HG03342 (cell line): ENCODE results near the gene PTPRN2.

Source experiments
- ATAC-seq: cut with Tn5 transposase; IDR thresholded peaks from one replicate; pipeline ENCODE4 v1.9.1; 2021; ENCODE audit warnings: mild to moderate bottlenecking, moderate library complexity; ENCODE audit not compliant: unreplicated experiment

PTPRN2 gene

GRCh38 chr7:157978766-157979165 is 608.9 kb downstream of the PTPRN2 start:
- no peak for ATAC-seq

- no peak for ATAC-seq
Measured at GRCh38 chr7:157977717-157978496, 609.7 kb downstream of the PTPRN2 start.

- ATAC-seq = no peak
Measured at GRCh38 chr7:157977306-157977705, 610.3 kb downstream of the PTPRN2 start.

DNA sequence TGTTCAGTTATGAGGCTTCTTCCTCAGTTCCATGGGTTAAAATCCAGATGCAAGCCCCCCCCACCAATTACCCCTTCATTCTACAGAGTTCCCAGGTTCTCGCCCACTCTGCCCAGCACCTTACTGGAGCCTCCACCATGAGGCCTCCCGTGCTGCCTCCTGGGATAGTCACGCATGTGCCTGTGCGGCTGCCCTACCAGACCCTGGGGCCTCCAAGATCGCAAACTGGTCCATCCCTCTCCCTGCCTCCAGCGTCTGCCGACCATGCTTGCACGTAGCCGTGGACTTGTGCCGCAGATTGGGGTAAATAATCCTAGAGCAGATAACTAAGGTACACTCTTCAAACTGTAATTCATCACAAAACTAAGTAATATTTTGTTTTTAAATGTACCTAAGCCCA is 611.2 kb downstream of the PTPRN2 start:
- ATAC-seq = no peak

DNA sequence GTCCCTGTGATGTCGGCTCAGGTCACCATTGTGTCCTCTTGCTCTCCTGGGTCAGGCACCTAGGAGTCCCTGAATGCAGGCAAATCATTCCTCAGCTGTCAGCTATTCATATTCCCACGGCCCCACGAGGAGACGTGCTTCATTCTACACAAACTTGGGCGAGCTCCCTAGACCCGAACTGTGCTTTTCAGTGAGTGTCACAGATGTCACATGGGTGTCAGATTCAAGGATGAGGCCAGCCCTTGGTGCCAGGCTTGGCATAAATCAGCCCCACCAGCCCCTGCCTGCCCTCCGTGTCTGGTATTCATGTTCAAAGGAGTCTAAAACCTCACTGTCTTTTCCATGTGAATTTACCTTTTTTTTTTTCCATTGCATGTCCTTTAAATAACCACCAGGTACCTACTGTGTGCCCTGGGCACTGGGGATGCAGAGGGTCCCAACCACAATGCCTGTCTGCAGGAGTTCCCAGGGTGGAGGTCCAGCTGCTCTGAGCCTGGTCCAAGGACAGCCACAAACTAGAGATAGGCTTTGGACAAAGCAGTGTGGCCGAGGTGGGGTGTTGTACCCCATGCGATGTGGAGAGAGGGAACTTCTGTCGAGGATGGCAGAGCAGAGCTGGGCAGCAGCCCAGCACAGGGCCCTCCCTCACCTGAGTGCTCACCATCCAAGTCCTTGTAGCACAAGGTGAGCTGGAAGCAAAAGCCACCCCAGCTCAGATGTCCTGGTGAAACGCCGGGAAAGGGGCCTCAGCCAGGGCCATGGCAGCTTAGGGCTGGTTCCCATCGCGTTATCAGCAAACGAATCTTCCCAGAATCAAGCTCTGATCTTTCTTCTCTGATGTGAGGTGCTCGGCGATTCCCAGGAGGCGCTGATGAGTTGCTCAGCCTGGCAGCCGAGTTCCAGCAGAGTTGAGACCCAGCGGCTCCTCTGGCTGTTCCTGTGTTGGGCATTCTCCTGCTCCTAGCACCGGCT is 611.9 kb downstream of the PTPRN2 start:
- ATAC-seq = no peak

DNA sequence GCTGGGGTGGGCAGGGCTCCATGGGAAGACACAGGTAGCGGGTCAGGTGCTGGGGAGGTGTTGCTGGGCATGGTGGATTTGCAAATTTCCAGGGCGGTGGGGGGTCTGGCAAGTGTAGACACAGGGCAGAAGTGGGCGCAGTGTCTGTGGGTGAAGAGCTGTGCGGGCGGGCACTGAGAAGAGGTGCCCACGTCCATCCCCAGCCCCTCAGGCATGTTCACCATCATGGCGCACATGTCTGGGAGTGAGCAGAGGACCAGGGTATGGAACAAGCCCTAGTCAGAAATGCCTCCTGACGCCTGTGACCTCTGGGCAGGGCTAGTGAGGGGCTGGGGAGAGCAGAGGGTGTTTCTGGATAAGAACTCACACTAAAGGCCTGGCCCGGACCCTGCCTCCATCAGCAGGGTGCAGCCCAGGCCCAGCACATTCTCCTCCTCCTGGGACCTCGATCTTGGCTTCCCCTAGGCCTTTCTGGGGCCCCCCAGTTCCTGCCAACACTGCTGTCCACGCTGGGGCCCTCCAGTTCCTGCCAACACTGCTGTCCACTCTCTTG is 612.9 kb downstream of the PTPRN2 start:
- ATAC-seq = no peak

DNA sequence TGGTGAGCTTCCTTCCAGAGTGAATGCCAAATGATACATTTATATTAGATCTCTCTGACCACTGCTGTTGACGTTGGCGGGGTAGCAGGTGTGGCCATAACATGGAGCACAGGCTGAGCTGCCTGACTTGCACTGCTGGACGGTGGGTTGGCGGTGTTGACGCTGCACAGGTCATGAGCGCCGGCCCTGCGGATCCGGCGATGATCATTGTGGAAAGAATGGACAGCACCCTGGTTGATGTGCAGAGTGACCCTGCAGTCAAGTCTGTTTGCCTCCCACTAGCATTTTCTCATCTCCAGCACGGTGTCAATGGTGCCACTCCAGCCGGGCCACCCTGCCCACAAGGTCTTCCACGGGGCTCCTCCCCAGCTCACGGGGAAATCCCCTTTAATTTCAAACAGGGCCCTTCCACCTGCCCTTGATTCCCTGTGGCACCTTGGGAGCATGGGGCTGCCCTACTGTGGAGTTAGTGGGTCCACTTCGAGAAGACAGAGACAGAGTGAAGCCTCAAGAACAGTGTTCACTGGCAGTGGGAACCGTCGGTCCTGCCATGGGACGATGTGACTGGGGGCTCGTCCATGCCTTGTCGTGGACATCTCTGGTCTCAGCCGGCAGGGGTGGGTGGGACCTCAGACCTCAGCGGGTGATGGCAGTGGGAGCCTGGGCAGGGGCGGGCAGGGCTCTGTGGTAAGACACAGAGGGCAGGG is 613.5 kb downstream of the PTPRN2 start:
- ATAC-seq = no peak

DNA sequence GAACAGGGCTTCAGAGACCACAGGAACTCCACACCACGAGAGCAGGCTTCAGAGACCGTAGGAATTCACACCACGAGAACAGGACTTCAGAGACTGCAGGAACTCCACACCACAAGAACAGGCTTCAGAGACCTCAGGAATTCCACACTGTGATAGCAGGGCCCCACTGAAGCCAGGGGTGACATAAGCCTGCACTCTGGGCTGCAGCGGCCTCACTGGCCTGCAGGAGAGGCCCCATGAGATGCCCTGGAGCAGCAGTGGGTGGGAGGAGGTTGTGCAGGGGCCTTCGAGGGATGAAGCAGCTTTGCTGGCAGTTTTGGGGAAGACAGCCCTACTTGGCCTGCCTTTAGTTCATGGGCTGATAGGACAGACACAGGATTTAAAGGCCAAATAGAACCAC is 614.7 kb downstream of the PTPRN2 start:
- ATAC-seq = no peak

DNA sequence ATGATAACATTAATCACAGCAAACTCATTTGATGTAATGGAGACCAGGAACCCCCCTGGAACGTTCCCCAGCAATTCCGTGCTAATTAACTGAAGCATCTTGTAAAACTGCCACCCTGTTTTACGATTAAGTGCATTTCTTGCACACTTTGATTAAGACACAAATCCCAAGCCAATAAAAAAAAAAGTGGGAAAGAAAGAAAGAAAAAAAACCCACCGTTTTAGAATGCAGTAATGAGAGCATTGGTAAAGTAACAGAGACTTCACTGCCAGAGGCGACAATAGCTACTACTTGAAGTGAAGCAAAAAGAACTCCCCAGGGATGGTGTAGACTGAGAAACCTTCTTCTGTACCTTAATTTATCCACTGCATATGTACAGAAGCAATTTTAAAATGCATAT is 616.1 kb downstream of the PTPRN2 start:
- no peak for ATAC-seq

- ATAC-seq = no peak
Measured at GRCh38 chr7:157970744-157971143, 616.9 kb downstream of the PTPRN2 start.

DNA sequence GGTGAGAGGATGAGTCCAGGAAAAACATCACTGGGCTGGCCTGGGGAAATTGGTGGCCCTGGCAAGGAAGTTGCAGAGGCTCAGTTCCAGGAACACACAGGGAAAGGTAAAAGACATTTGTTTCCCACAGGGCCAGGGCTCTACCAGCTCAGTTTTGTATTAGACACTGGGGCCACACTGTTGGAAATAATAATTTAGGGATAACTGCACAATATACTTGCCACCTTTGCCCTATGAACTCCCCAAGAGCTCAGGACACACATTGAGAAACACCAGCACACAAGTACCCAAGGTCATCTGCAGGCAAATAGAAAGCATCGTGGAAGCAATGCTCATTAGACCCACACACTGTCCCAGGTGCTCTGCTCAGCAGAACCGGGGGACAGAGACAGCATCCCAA is 617.6 kb downstream of the PTPRN2 start:
- ATAC-seq = no peak

- no peak for ATAC-seq
Measured at GRCh38 chr7:157966490-157966889, 621.1 kb downstream of the PTPRN2 start.

- no peak for ATAC-seq
Measured at GRCh38 chr7:157964521-157964920, 623.1 kb downstream of the PTPRN2 start.

GRCh38 chr7:157964016-157964415 is 623.6 kb downstream of the PTPRN2 start:
- ATAC-seq = no peak

DNA sequence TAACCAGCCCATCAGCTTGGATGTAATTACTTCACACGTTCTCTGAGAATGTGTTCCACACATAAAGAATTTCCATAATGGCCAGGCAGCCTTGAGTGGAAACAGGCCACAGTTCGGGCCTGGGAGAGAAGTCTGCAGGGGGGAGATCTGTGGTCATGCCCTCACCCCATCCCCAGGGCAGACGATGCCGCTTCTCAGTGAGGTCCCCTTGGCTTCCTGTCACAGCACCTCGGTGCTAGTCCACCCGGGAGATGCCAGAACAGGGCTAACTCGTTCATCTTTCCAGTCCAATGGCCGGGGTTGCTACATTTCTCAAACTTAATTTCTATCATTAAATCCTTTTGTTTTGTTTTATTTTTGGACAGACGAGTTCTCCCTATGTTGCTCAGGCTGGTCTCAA is 624.1 kb downstream of the PTPRN2 start:
- ATAC-seq = no peak

DNA sequence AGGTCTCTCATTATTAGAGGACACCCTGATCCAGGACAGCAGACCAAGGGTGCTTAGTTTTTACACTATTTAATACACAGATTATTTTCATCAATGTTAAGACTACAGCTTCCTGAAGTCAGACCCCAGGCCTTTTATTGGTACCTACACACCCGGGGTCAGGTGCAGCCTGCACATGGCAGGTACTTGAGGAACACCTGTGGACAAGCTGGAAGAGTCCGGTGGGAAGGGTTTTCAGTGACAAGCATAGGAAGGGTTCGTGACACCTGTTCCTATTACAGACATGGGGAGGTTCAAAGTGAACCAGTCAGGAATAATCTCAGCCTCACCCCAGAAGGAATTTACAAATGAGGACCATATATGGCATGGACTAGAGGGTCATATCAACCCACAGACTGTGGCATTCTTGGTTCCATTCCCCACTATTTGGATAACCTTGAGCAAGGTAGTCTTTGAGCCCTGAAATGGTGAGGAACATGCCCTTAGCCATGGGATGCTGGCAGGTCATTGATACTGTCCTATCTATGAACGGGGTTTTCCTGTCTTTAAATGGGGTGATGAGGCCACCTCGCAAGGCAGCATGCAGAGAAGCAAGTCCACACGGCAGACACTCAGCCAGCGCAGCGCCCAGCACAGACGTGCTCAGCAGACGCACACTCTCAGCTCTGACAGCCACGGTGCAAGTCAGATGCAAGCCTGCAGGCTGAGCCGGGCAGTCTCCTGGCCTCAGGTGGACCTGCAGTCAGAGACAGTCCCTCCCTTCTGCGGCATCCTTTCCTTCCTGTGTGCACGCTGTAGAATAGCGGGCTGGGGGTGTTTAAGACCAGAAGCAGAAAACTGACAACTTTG is 624.9 kb downstream of the PTPRN2 start:
- ATAC-seq = no peak

GRCh38 chr7:157961731-157962457 is 625.7 kb downstream of the PTPRN2 start:
- no peak for ATAC-seq

- no peak for ATAC-seq
Measured at GRCh38 chr7:157955348-157955999, 632.1 kb downstream of the PTPRN2 start.

- ATAC-seq = no peak
Measured at GRCh38 chr7:157954901-157955300, 632.7 kb downstream of the PTPRN2 start.
